K562 (cell line): ENCODE data around the gene TMED4. TPM values are rescaled to one million over a fixed set of nuclear protein-coding genes. Genes with fewer than 3 reads are reported as not detected.
A peak's percentile ranks its signal among the peaks of the same experiment; 100 is the strongest.

Experiments
- BMI1 ChIP-seq: fragments of 150-350 bp; IDR thresholded peaks from 2 replicates; pipeline ENCODE4 v1.6.1; 2014; ENCODE audit warnings: low read length
- CBX3 ChIP-seq, 2 experiments: IDR thresholded peaks; 1 replicate in 1 of 2; 2 replicates in 1 of 2; pipeline ENCODE4 v1.6.1; 2012; ENCODE audit warnings: inconsistent platforms in 2 of 2, low read length in 2 of 2, borderline replicate concordance in 1 of 2, control low read depth in 1 of 2
- CHCHD3 ChIP-seq: fragments of 250-450 bp; sonication (Bioruptor Pico); IDR thresholded peaks from 2 replicates; pipeline ENCODE4 v2.1.2; 2022; ENCODE audit warnings: mild to moderate bottlenecking
- FOXP1 ChIP-seq: sonication (generic); formaldehyde crosslinking; IDR thresholded peaks from 2 replicates; pipeline ENCODE4 v1.8.0; 2022; ENCODE audit warnings: mild to moderate bottlenecking, missing genetic modification reagents
- KLF13 ChIP-seq: fragments of 450-650 bp; IDR thresholded peaks from 2 replicates; pipeline ENCODE4 v1.6.1; 2016; ENCODE audit warnings: missing genetic modification characterization, low read depth, mild to moderate bottlenecking, missing compliant biosample characterization, moderate library complexity, borderline replicate concordance
- NFRKB ChIP-seq: fragments of 450-650 bp; IDR thresholded peaks from 2 replicates; pipeline ENCODE4 v1.6.1; 2016; ENCODE audit warnings: low read depth
- PTRF ChIP-seq: fragments of 450-650 bp; IDR thresholded peaks from 2 replicates; pipeline ENCODE4 v1.6.1; 2016; ENCODE audit warnings: mild to moderate bottlenecking, missing genetic modification characterization, missing compliant biosample characterization
- RBM25 ChIP-seq: fragments of 200-400 bp; formaldehyde crosslinking; IDR thresholded peaks from 2 replicates; pipeline ENCODE4 v1.6.1; 2018; ENCODE audit warnings: low read length, low read depth, moderate library complexity; ENCODE audit not compliant: severe bottlenecking
- SAP30 ChIP-seq: fragments of 200-600 bp; sonication (generic); IDR thresholded peaks from 2 replicates; pipeline ENCODE4 v1.6.1; 2012; ENCODE audit warnings: borderline replicate concordance, low read depth, mild to moderate bottlenecking, moderate library complexity, low read length, control low read depth, inconsistent platforms; ENCODE audit not compliant: insufficient read depth, poor library complexity, severe bottlenecking
- SFPQ ChIP-seq: fragments of 200-400 bp; formaldehyde crosslinking; IDR thresholded peaks from 2 replicates; pipeline ENCODE4 v1.6.1; 2017; ENCODE audit warnings: mild to moderate bottlenecking, low read depth, low read length, moderate library complexity
- TAF7 ChIP-seq: fragments of 450-650 bp; IDR thresholded peaks from 2 replicates; pipeline ENCODE4 v1.6.1; 2016; ENCODE audit warnings: missing genetic modification characterization, missing compliant biosample characterization
- THAP12 ChIP-seq: fragments of 250-450 bp; sonication (Bioruptor Pico); IDR thresholded peaks from 2 replicates; pipeline ENCODE4 v1.9.0; 2021; ENCODE audit warnings: mild to moderate bottlenecking, inconsistent platforms
- U2AF1 ChIP-seq: fragments of 200-400 bp; formaldehyde crosslinking; optimal IDR thresholded peaks from 2 replicates; pipeline ENCODE3; 2017; ENCODE audit warnings: mild to moderate bottlenecking, low read depth, low read length, moderate library complexity
- polyA plus RNA-seq, 8 experiments: library from polyadenylated mRNA; depleted of rRNA in 4 of 8; stranded (reverse) in 5 of 8; unstranded in 3 of 8; fragments of >200 nt; fragmentation: Nextera tagmentation in 2 of 8; fragmentation: Illumina TruSeq in 1 of 8; extraction: Ambion mirVana in 2 of 8; extraction: Trizol in 1 of 8; gene quantifications; 2 replicates each; pipeline versions ENCODE4 v1.2.1 to v1.2.3, GENCODE V29; 2011 to 2014; ENCODE audit warnings: inconsistent platforms in 1 of 8, missing spikeins in 1 of 8
- total RNA-seq, 7 experiments: library from RNA; depleted of rRNA in 6 of 7; stranded (reverse); fragments of >200 nt in 6 of 7; fragmentation: Illumina TruSeq in 2 of 7; extraction: Trizol in 2 of 7; gene quantifications; 2 replicates each; pipeline versions ENCODE4 v1.2.1 to v1.2.3, GENCODE V29; 2011 to 2021; ENCODE audit warnings: low replicate concordance in 1 of 7

Gene TMED4
- total and polyA plus RNA-seq, 9 of the 15 experiments (the other 6 are each of a cell fraction or from before 2014, with no cell fraction given) = 20.3 to 64.0 (median 42.1) TPM

- TF ChIP-seq SAP30 (no peak), CHCHD3 (CRISPR knock-in tag) (no peak), NFRKB (no peak), U2AF1 (no peak), PTRF (no peak), THAP12 (CRISPR knock-in tag) (peak; percentile 76), BMI1 (no peak), RBM25 (no peak), FOXP1 (CRISPR knock-in tag) (peak; percentile 75; the same call in 1 of the 2 replicates), TAF7 (0 out of 2 replicates have a peak, but pooled peaks have one; percentile 34), SFPQ (no peak), KLF13 (tag) (peak; percentile 69), CBX3 (IDR thresholded peaks at IDR 0.05; ENCODE audit: borderline replicate concordance in 1 of 2, low read length in 2 of 2) (no peak)
Observed at GRCh38 chr7:44581879-44582603, at the start of gene TMED4 (continued).
